SJCRH30 (cell line): Measurements from ENCODE around the gene PLEKHB2. TPM values are rescaled to one million over a fixed set of nuclear protein-coding genes. Genes with fewer than 3 reads are reported as not detected.

Experiments
- DNase-seq, 2 experiments: peaks; one replicate each; pipeline ENCODE4 v3.0.0-alpha.2; 2015 to 2020
- H3K27ac ChIP-seq: fragments of 250-450 bp; sonication (Bioruptor Pico); 2 replicates; pipeline ENCODE4 v1.5.1; 2020; ENCODE audit warnings: mild to moderate bottlenecking, moderate library complexity
- H3K27me3 ChIP-seq: fragments of 250-450 bp; sonication (Bioruptor Pico); 2 replicates; pipeline ENCODE4 v1.5.1; 2020; ENCODE audit warnings: mild to moderate bottlenecking, moderate library complexity
- H3K36me3 ChIP-seq: fragments of 250-450 bp; sonication (Bioruptor Pico); 2 replicates; pipeline ENCODE4 v1.5.1; 2020; ENCODE audit warnings: mild to moderate bottlenecking, moderate library complexity
- H3K4me1 ChIP-seq: fragments of 250-450 bp; sonication (Bioruptor Pico); 2 replicates; pipeline ENCODE4 v1.5.1; 2020; ENCODE audit warnings: mild to moderate bottlenecking, moderate library complexity
- H3K4me3 ChIP-seq: fragments of 250-450 bp; sonication (Bioruptor Pico); 2 replicates; pipeline ENCODE4 v1.5.1; 2020; ENCODE audit warnings: mild to moderate bottlenecking, moderate library complexity
- H3K9me3 ChIP-seq: fragments of 250-450 bp; sonication (Bioruptor Pico); replicated peaks from 2 replicates; pipeline ENCODE4 v1.5.1; 2020; ENCODE audit warnings: mild to moderate bottlenecking, moderate library complexity
- total RNA-seq: library from RNA; depleted of rRNA; stranded (reverse); fragments of >200 nt; shearing (Covaris generic); gene quantifications from 2 replicates; pipeline ENCODE4 v1.2.3, GENCODE V29; 2014

The PLEKHB2 gene
- total RNA-seq, 1 experiment from 2014 or later: 50.4 TPM

GRCh38 chr2:131115752-131116151, 10.6 kb downstream of the PLEKHB2 start:
- no peaks in the 10 kb centered on the region for H3K27me3 ChIP-seq
- H3K27ac ChIP-seq: no peak overlapping the region
- no peaks in the 10 kb centered on the region for H3K9me3 ChIP-seq
- no peak overlapping the region for H3K4me3 ChIP-seq
- no peaks in the 10 kb centered on the region for H3K4me1 ChIP-seq
- peaks cover 14% of the 10 kb centered on the region; the same call in 1 of the 2 replicates for H3K36me3 ChIP-seq
- no peak for DNase-seq

GRCh38 chr2:131120815-131121317, 15.7 kb downstream of the PLEKHB2 start:
- DNase-seq: no peak

GRCh38 chr2:131121464-131121863, 16.3 kb downstream of the PLEKHB2 start:
- no peaks in the 10 kb centered on the region for H3K9me3 ChIP-seq
- H3K4me3 ChIP-seq: no peak overlapping the region
- no peaks in the 10 kb centered on the region for H3K4me1 ChIP-seq
- no peak for DNase-seq
- H3K27ac ChIP-seq: no peak overlapping the region
- H3K36me3 ChIP-seq: peaks cover 15% of the 10 kb centered on the region
- H3K27me3 ChIP-seq: no peaks in the 10 kb centered on the region

More at GRCh38 chr2:131120815-131121317, 15.7 kb downstream of the PLEKHB2 start:
- no peaks in the 10 kb centered on the region for H3K4me1 ChIP-seq
- H3K4me3 ChIP-seq: no peak overlapping the region
- no peak overlapping the region for H3K27ac ChIP-seq
- H3K9me3 ChIP-seq: no peaks in the 10 kb centered on the region
- peaks cover 16% of the 10 kb centered on the region for H3K36me3 ChIP-seq
- H3K27me3 ChIP-seq: no peaks in the 10 kb centered on the region

GRCh38 chr2:131122496-131122895, 17.4 kb downstream of the PLEKHB2 start:
- no peak for DNase-seq
- Histone ChIP-seq H3K4me1 (0 out of 2 replicates have a peak, but pooled peaks cover 2% of the 10 kb centered on the region), H3K27ac (no peak overlapping the region), H3K4me3 (no peak overlapping the region), H3K27me3 (no peaks in the 10 kb centered on the region), H3K9me3 (no peaks in the 10 kb centered on the region), H3K36me3 (peaks cover 23% of the 10 kb centered on the region)

- H3K4me3 ChIP-seq: no peak overlapping the region
- peaks cover 29% of the 10 kb centered on the region for H3K36me3 ChIP-seq
- H3K9me3 ChIP-seq: no peaks in the 10 kb centered on the region
- DNase-seq: no peak
- no peaks in the 10 kb centered on the region for H3K27me3 ChIP-seq
- 0 out of 2 replicates have a peak, but pooled peaks cover 2% of the 10 kb centered on the region for H3K4me1 ChIP-seq
- no peak overlapping the region for H3K27ac ChIP-seq
Observed at GRCh38 chr2:131123192-131123591, 18.1 kb downstream of the PLEKHB2 start.

GRCh38 chr2:131125195-131125757, 20.1 kb downstream of the PLEKHB2 start:
- Histone ChIP-seq H3K27ac (no peak overlapping the region), H3K9me3 (no peaks in the 10 kb centered on the region), H3K4me1 (0 out of 2 replicates have a peak, but pooled peaks cover 2% of the 10 kb centered on the region), H3K27me3 (no peaks in the 10 kb centered on the region), H3K4me3 (no peak overlapping the region), H3K36me3 (peaks cover 43% of the 10 kb centered on the region)
- DNase-seq: peak in 1 of 2 experiments; percentile 10

GRCh38 chr2:131126436-131126835, 21.3 kb downstream of the PLEKHB2 start:
- H3K27ac ChIP-seq: peak overlapping the region; percentile 30; the same call in 1 of the 2 replicates
- H3K4me3 ChIP-seq: no peak overlapping the region
- H3K27me3 ChIP-seq: no peaks in the 10 kb centered on the region
- DNase-seq: peak; percentile 24 to 50
- H3K36me3 ChIP-seq: peaks cover 48% of the 10 kb centered on the region
- no peaks in the 10 kb centered on the region for H3K9me3 ChIP-seq
- 0 out of 2 replicates have a peak, but pooled peaks cover 2% of the 10 kb centered on the region for H3K4me1 ChIP-seq

- Histone ChIP-seq H3K27me3 (no peaks in the 10 kb centered on the region), H3K27ac (no peak overlapping the region), H3K9me3 (no peaks in the 10 kb centered on the region), H3K36me3 (peaks cover 46% of the 10 kb centered on the region), H3K4me3 (no peak overlapping the region), H3K4me1 (0 out of 2 replicates have a peak, but pooled peaks cover 2% of the 10 kb centered on the region)
- no peak for DNase-seq
Observed at GRCh38 chr2:131127076-131127475, 21.9 kb downstream of the PLEKHB2 start.

- no peak overlapping the region for H3K27ac ChIP-seq
- H3K4me1 ChIP-seq: 0 out of 2 replicates have a peak, but pooled peaks cover 2% of the 10 kb centered on the region
- peaks cover 46% of the 10 kb centered on the region for H3K36me3 ChIP-seq
- H3K4me3 ChIP-seq: no peak overlapping the region
- no peaks in the 10 kb centered on the region for H3K27me3 ChIP-seq
- no peaks in the 10 kb centered on the region for H3K9me3 ChIP-seq
- DNase-seq: no peak
Observed at GRCh38 chr2:131127981-131128380, 22.8 kb downstream of the PLEKHB2 start.

GRCh38 chr2:131130298-131130596, 25.1 kb downstream of the PLEKHB2 start:
- H3K4me3 ChIP-seq: no peak overlapping the region
- H3K27ac ChIP-seq: no peak overlapping the region
- no peak for DNase-seq
- H3K4me1 ChIP-seq: 0 out of 2 replicates have a peak, but pooled peaks cover 2% of the 10 kb centered on the region
- no peaks in the 10 kb centered on the region for H3K9me3 ChIP-seq
- H3K36me3 ChIP-seq: peaks cover 55% of the 10 kb centered on the region
- no peaks in the 10 kb centered on the region for H3K27me3 ChIP-seq

GRCh38 chr2:131132729-131133128, 27.6 kb downstream of the PLEKHB2 start:
- Histone ChIP-seq H3K4me1 (no peaks in the 10 kb centered on the region), H3K27ac (no peak overlapping the region), H3K4me3 (no peak overlapping the region), H3K9me3 (no peaks in the 10 kb centered on the region), H3K27me3 (no peaks in the 10 kb centered on the region), H3K36me3 (peaks cover 43% of the 10 kb centered on the region)
- DNase-seq: no peak

GRCh38 chr2:131140581-131140980, 35.4 kb downstream of the PLEKHB2 start:
- H3K4me1 ChIP-seq: no peaks in the 10 kb centered on the region
- no peak overlapping the region for H3K27ac ChIP-seq
- H3K9me3 ChIP-seq: no peaks in the 10 kb centered on the region
- no peak for DNase-seq
- H3K36me3 ChIP-seq: peaks cover 37% of the 10 kb centered on the region
- H3K27me3 ChIP-seq: no peaks in the 10 kb centered on the region
- H3K4me3 ChIP-seq: no peak overlapping the region

GRCh38 chr2:131142849-131143248, 37.7 kb downstream of the PLEKHB2 start:
- H3K27ac ChIP-seq: no peak overlapping the region
- H3K4me1 ChIP-seq: no peaks in the 10 kb centered on the region
- DNase-seq: no peak
- H3K36me3 ChIP-seq: peaks cover 39% of the 10 kb centered on the region
- no peaks in the 10 kb centered on the region for H3K9me3 ChIP-seq
- no peak overlapping the region for H3K4me3 ChIP-seq
- no peaks in the 10 kb centered on the region for H3K27me3 ChIP-seq

- no peaks in the 10 kb centered on the region for H3K27me3 ChIP-seq
- no peak for DNase-seq
- H3K27ac ChIP-seq: no peak overlapping the region
- H3K36me3 ChIP-seq: peaks cover 39% of the 10 kb centered on the region
- H3K4me3 ChIP-seq: no peak overlapping the region
- no peaks in the 10 kb centered on the region for H3K9me3 ChIP-seq
- H3K4me1 ChIP-seq: no peaks in the 10 kb centered on the region
Observed at GRCh38 chr2:131143803-131144202, 38.7 kb downstream of the PLEKHB2 start.

GRCh38 chr2:131145040-131145439, 39.9 kb downstream of the PLEKHB2 start:
- Histone ChIP-seq H3K36me3 (peaks cover 35% of the 10 kb centered on the region), H3K4me1 (no peaks in the 10 kb centered on the region), H3K27ac (no peak overlapping the region), H3K27me3 (no peaks in the 10 kb centered on the region), H3K4me3 (no peak overlapping the region), H3K9me3 (no peaks in the 10 kb centered on the region)
- DNase-seq: no peak

- no peak overlapping the region for H3K27ac ChIP-seq
- H3K4me1 ChIP-seq: no peaks in the 10 kb centered on the region
- no peak overlapping the region for H3K4me3 ChIP-seq
- peaks cover 23% of the 10 kb centered on the region for H3K36me3 ChIP-seq
- H3K9me3 ChIP-seq: no peaks in the 10 kb centered on the region
- H3K27me3 ChIP-seq: no peaks in the 10 kb centered on the region
- no peak for DNase-seq
Observed at GRCh38 chr2:131146231-131146630, 41.1 kb downstream of the PLEKHB2 start.
